DOHH2 (cell line): ENCODE results near the gene SHB.

Source experiments
- EZH2phosphoT487 ChIP-seq: fragments of 200-600 bp; sonication (generic); IDR thresholded peaks from 2 replicates; pipeline ENCODE4 v1.6.1; 2017; ENCODE audit warnings: borderline replicate concordance, mild to moderate bottlenecking, antibody characterized with exemption, low read length, moderate library complexity, mixed read lengths
- TF ChIP-seq, protein P1 (sequence below): fragments of 200-600 bp; sonication (generic); IDR thresholded peaks from one replicate; pipeline ENCODE4 v1.5.1; 2014; ENCODE audit warnings: antibody characterized with exemption, mild to moderate bottlenecking, low read depth, low read length; ENCODE audit not compliant: poor library complexity, severe bottlenecking

DNA sequence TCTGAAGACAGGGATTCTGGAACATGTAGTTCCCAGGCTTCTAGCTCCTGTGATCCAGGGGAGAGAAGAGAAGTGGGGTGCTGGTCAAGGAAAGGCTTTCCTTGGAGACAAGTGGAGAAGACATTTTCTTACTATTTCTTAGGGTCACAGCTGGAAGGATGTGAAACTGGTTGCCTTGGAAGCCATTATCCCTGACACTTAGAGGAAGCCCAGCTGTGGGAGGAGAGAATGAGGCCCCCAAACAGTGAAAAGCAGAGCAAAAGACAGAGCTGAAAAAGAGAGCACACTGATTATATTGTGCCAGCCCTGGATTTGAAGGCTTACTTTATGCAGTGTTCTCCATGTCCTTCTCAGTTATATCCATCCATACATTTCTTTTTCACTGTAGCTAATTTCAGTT lies 17.5 kb upstream of the SHB start:
- TF ChIP-seq, protein P1, sequence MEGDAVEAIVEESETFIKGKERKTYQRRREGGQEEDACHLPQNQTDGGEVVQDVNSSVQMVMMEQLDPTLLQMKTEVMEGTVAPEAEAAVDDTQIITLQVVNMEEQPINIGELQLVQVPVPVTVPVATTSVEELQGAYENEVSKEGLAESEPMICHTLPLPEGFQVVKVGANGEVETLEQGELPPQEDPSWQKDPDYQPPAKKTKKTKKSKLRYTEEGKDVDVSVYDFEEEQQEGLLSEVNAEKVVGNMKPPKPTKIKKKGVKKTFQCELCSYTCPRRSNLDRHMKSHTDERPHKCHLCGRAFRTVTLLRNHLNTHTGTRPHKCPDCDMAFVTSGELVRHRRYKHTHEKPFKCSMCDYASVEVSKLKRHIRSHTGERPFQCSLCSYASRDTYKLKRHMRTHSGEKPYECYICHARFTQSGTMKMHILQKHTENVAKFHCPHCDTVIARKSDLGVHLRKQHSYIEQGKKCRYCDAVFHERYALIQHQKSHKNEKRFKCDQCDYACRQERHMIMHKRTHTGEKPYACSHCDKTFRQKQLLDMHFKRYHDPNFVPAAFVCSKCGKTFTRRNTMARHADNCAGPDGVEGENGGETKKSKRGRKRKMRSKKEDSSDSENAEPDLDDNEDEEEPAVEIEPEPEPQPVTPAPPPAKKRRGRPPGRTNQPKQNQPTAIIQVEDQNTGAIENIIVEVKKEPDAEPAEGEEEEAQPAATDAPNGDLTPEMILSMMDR: no peak
- no peak for TF ChIP-seq EZH2phosphoT487
